IPS-18c (cell line): Measurements from ENCODE around the gene CHCHD1.

Experiments used
- H3K4me3 ChIP-seq: 2 replicates; pipeline ENCODE4 v1.7.0; 2013; ENCODE audit warnings: low read depth, mild to moderate bottlenecking, low read length, moderate library complexity; ENCODE audit not compliant: insufficient read depth
- H3K9me3 ChIP-seq: one replicate; pipeline ENCODE4 v1.6.1; 2013; ENCODE audit warnings: mild to moderate bottlenecking, low read length, moderate library complexity; ENCODE audit not compliant: control insufficient read depth, insufficient read depth

The CHCHD1 gene

GRCh38 chr10:73761781-73762180, 20.1 kb upstream of the CHCHD1 start:
- no peak overlapping the region for H3K4me3 ChIP-seq
- no peaks in the 10 kb centered on the region for H3K9me3 ChIP-seq

DNA sequence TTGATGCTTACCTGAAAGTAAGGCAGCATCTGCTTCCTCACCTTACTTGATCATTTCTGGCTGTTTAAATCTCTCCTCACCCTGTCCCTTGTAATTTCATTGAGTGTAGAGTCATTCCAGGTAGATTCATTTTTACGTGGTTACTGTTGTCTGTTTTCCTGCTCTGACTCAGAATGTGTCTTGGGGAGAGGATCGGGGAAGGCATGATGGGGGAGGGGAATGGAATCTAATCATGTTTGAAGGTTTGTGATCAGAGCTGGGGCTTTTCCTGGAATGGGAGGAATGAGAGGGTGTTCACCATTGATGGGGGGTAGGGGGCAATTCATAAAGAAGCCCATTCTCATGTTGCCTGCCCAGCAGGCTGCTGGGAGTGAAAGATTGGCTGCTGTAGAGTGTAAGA, 18.9 kb upstream of the CHCHD1 start:
- no peaks in the 10 kb centered on the region for H3K9me3 ChIP-seq

DNA sequence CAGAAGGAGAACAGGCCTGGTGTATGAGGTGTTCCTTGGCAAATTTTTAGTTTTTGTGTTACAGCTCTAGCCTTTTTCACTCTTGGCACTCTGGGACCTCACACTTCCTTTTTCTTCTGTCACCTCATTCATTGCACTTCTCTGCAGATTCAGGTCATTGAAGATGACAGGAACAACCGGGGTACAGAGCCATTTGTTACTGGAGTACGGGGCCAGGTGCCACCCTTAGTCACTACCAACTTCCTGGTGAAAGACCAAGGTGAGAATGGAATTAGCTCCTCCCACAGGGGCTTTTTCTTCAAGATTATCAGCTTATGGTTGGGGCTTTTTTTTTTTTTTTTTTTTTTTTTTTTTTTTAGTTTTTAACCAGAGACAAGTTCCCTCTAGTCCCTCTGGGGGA, 18.5 kb upstream of the CHCHD1 start:
- Histone ChIP-seq H3K9me3 (no peaks in the 10 kb centered on the region), H3K4me3 (no peak overlapping the region)

More for the DNA sequence above, 18.9 kb upstream of the CHCHD1 start:
- no peak overlapping the region for H3K4me3 ChIP-seq

GRCh38 chr10:73765066-73765465, 16.8 kb upstream of the CHCHD1 start:
- Histone ChIP-seq H3K9me3 (no peaks in the 10 kb centered on the region), H3K4me3 (no peak overlapping the region)

- H3K9me3 ChIP-seq = peaks cover 2% of the 10 kb centered on the region
- no peak overlapping the region for H3K4me3 ChIP-seq
Measured at GRCh38 chr10:73768881-73769280, 13.0 kb upstream of the CHCHD1 start.

- Histone ChIP-seq H3K4me3 (no peak overlapping the region), H3K9me3 (peaks cover 2% of the 10 kb centered on the region)
Measured at GRCh38 chr10:73769396-73769795, 12.5 kb upstream of the CHCHD1 start.

- Histone ChIP-seq H3K9me3 (peaks cover 2% of the 10 kb centered on the region), H3K4me3 (peak overlapping the region; percentile 97)
Measured at GRCh38 chr10:73771722-73772280, 10.0 kb upstream of the CHCHD1 start.

GRCh38 chr10:73772281-73773151, 9.3 kb upstream of the CHCHD1 start:
- Histone ChIP-seq H3K4me3 (peak overlapping the region; percentile 97), H3K9me3 (peaks cover 2% of the 10 kb centered on the region)

GRCh38 chr10:73773152-73773879, 8.5 kb upstream of the CHCHD1 start:
- peaks cover 2% of the 10 kb centered on the region for H3K9me3 ChIP-seq
- peak overlapping the region; percentile 97 for H3K4me3 ChIP-seq

DNA sequence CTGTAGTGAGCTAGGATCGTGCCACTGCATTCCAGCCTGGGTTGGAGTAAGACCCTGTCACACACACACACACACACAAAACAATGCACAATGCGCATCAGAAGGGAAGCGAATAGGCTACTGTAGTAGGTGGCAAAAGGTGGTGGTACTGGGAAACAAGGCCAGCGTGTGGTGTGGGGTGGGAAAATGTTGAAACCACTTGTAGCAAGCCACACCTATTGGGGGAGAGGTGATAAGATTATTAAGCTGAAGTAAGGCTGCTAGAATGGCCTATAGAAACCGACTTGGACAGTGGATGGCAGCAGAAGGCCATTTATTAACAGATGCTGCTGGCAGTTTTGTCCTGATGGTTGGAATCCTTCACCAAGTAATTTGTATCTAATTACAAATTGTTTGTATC, 7.2 kb upstream of the CHCHD1 start:
- Histone ChIP-seq H3K4me3 (no peak overlapping the region), H3K9me3 (peaks cover 2% of the 10 kb centered on the region)

- no peaks in the 10 kb centered on the region for H3K9me3 ChIP-seq
Measured at GRCh38 chr10:73779018-73779417, 2.8 kb upstream of the CHCHD1 start.

GRCh38 chr10:73779539-73780197, 2.2 kb upstream of the CHCHD1 start:
- H3K4me3 ChIP-seq = no peak overlapping the region
- H3K9me3 ChIP-seq = no peaks in the 10 kb centered on the region

More at GRCh38 chr10:73779018-73779417, 2.8 kb upstream of the CHCHD1 start:
- H3K4me3 ChIP-seq = no peak overlapping the region

DNA sequence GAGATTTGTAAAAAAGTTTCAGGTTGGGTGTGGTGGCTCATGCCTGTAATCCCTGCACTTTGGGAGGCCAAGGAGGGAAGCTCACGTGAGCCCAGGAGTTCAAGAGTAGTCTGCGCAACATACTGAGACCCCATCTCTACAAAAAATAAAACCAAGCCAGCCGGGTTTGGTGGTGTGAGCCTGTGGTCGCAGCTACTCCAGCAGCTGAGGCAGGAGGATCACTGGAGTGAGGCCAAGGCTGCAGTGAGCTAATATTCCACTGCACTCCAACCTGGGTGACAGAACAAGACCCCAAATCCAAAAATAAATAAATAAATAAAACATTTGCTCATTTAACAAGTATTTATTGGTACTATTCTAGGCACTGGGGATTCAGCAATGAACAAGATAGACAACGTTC, 1.5 kb upstream of the CHCHD1 start:
- Histone ChIP-seq H3K9me3 (no peaks in the 10 kb centered on the region), H3K4me3 (no peak overlapping the region)

- H3K9me3 ChIP-seq = no peaks in the 10 kb centered on the region
Measured at GRCh38 chr10:73780966-73781365, 882 bp upstream of the CHCHD1 start.

GRCh38 chr10:73781548-73781878, 335 bp upstream of the CHCHD1 start:
- Histone ChIP-seq H3K4me3 (peak overlapping the region; percentile 91), H3K9me3 (no peaks in the 10 kb centered on the region)

More at GRCh38 chr10:73780966-73781365, 882 bp upstream of the CHCHD1 start:
- H3K4me3 ChIP-seq = peak overlapping the region; percentile 91

- Histone ChIP-seq H3K9me3 (no peaks in the 10 kb centered on the region), H3K4me3 (peak overlapping the region; percentile 91)
Measured at GRCh38 chr10:73782749-73783085, 869 bp downstream of the CHCHD1 start.

DNA sequence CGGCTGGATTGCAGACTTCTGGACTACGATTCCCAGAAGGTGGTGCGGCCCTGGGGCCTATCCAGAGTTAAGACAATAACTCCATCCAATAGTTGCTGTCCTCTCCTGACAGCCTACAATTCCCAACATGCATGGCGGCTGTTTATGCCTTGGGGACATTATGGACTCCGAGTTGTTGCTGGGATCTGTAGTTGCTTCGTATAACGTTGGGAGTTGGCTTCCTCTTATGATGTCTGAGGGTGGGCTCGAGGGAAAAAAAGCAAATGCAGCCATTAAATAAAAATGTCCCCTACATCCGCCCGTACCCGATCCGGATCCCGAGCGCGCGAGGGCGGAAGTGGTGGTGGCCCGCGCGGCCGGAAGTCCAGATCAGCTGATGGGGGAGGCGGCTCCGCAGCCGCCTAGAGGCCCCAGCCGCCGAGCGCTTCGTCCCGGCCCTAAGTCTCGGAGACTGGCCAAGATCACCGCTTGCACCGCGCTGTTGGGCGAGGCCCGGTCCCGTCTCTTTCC, 3.4 kb downstream of the CHCHD1 start, which contains the start of gene ZSWIM8:
Gene ZSWIM8 (plus strand): TSS at position 396 of the 510 bp plus-strand sequence. CDS start 273 bp downstream, outside the sequence.
- H3K9me3 ChIP-seq = no peaks in the 10 kb centered on the region
- peak within 1 kb of the TSS; percentile 92 for H3K4me3 ChIP-seq
